Endodermal cell (in vitro differentiated cells): ENCODE data around the gene SHANK3. TPM values are rescaled to one million over a fixed set of nuclear protein-coding genes. Genes with fewer than 3 reads are reported as not detected.

ENCODE experiments used
- DNase-seq: peaks from one replicate; pipeline ENCODE4 v3.0.0-alpha.2; 2017
- H3K27ac ChIP-seq: 2 replicates; pipeline ENCODE4 v1.5.1; 2013; ENCODE audit warnings: mild to moderate bottlenecking, low read depth, low read length, moderate library complexity
- H3K27me3 ChIP-seq: 2 replicates; pipeline ENCODE4 v1.6.1; 2013; ENCODE audit warnings: mild to moderate bottlenecking, low read length, moderate library complexity; ENCODE audit not compliant: insufficient read depth, control insufficient read depth, poor library complexity, severe bottlenecking
- H3K36me3 ChIP-seq: 2 replicates; pipeline ENCODE4 v1.7.0; 2013; ENCODE audit warnings: mild to moderate bottlenecking, low read length, moderate library complexity; ENCODE audit not compliant: control insufficient read depth, insufficient read depth
- H3K4me1 ChIP-seq: one replicate; pipeline ENCODE4 v1.7.0; 2013; ENCODE audit warnings: low read length; ENCODE audit not compliant: control insufficient read depth, insufficient read depth
- H3K4me3 ChIP-seq: 2 replicates; pipeline ENCODE4 v1.5.1; 2013; ENCODE audit warnings: mild to moderate bottlenecking, low read length, moderate library complexity
- H3K9ac ChIP-seq: 2 replicates; pipeline ENCODE4 v1.6.1; 2013; ENCODE audit warnings: mild to moderate bottlenecking, low read length, moderate library complexity; ENCODE audit not compliant: poor library complexity, severe bottlenecking; ENCODE audit errors: extremely low read depth
- H3K9me3 ChIP-seq: 2 replicates; pipeline ENCODE4 v1.6.1; 2013; ENCODE audit warnings: mild to moderate bottlenecking, low read length, moderate library complexity; ENCODE audit not compliant: control insufficient read depth
- H3K27ac Mint-ChIP-seq: 2 replicates; pipeline ENCODE4 v1.8.0; 2020; ENCODE audit warnings: mixed read lengths
- H3K27me3 Mint-ChIP-seq: 2 replicates; pipeline ENCODE4 v1.8.0; 2021; ENCODE audit warnings: mild to moderate bottlenecking, mixed read lengths; ENCODE audit not compliant: insufficient read depth
- H3K36me3 Mint-ChIP-seq: 2 replicates; pipeline ENCODE4 v1.8.0; 2020; ENCODE audit warnings: low read depth, mixed read lengths
- H3K4me1 Mint-ChIP-seq: 2 replicates; pipeline ENCODE4 v1.8.0; 2020; ENCODE audit warnings: mixed read lengths
- H3K4me3 Mint-ChIP-seq: 2 replicates; pipeline ENCODE4 v1.8.0; 2020; ENCODE audit warnings: mild to moderate bottlenecking, moderate library complexity, mixed read lengths
- H3K9me3 Mint-ChIP-seq: 2 replicates; pipeline ENCODE4 v1.8.0; 2020; ENCODE audit warnings: mild to moderate bottlenecking, mixed read lengths
- WGBS, 2 experiments: methylation state at CpG; one replicate each; pipeline versions ENCODE4 v1.1.5 to v1.1.7; 2013; ENCODE audit warnings: missing lambda C conversion rate in 2 of 2, mixed read lengths in 1 of 2; ENCODE audit not compliant: insufficient coverage in 1 of 2, insufficient read length in 1 of 2; 5-methylcytosine and 5-hydroxymethylcytosine counted together
- total RNA-seq, 2 donors: library from RNA; stranded (reverse); fragmentation: NEBNext Ultra II Directional in 1 of 2; extraction: Animal tissue kit (Norgen Biotek cat#: 25700) in 1 of 2; gene quantifications; 2 replicates in 1 of 2; 3 replicates in 1 of 2; pipeline ENCODE4 v1.2.1, GENCODE V29; 2021
- TF ChIP-seq, protein P1 (sequence below): fragments of 200-600 bp; sonication (generic); conservative IDR thresholded peaks from 2 replicates; pipeline ENCODE4 v1.5.0; 2021; ENCODE audit warnings: antibody characterized with exemption, mild to moderate bottlenecking

Gene SHANK3
- total RNA-seq, 2 donors from 2014 or later: 9.4 to 11.1 TPM

DNA sequence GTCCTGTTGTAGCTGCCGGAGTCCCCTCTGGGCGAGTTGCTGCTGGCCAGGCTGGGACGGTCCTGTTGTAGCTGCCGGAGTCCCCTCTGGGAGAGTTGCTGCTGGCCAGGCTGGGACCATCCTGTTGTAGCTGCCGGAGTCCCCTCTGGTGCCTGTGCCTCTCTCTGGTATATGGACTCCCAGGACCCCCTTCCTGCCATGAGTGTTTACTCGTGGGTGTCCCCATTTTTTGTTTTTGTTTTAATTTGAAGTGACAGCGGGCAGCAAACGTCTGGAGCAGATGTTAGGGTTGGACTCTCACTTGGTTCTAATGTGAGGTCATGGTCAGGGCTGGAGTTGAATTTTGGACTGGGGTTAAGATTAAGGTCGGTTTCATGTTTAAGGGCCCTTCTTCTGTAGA, 14.2 kb downstream of the SHANK3 start:
- no peak for DNase-seq
- Histone ChIP-seq H3K9me3 (no peaks in the 10 kb centered on the region), H3K4me1 (no peaks in the 10 kb centered on the region), H3K27me3 (no peaks in the 10 kb centered on the region), H3K27ac (no peak overlapping the region), H3K4me3 (no peak overlapping the region), H3K9ac (no peak overlapping the region), H3K36me3 (no peaks in the 10 kb centered on the region)
- peaks cover 23% of the 10 kb centered on the region for H3K36me3 Mint-ChIP-seq
- no peaks in the 10 kb centered on the region for H3K4me1 Mint-ChIP-seq
- H3K4me3 Mint-ChIP-seq: no peak overlapping the region
- no peaks in the 10 kb centered on the region for H3K27me3 Mint-ChIP-seq
- H3K27ac Mint-ChIP-seq: no peak overlapping the region
- TF ChIP-seq, protein P1, sequence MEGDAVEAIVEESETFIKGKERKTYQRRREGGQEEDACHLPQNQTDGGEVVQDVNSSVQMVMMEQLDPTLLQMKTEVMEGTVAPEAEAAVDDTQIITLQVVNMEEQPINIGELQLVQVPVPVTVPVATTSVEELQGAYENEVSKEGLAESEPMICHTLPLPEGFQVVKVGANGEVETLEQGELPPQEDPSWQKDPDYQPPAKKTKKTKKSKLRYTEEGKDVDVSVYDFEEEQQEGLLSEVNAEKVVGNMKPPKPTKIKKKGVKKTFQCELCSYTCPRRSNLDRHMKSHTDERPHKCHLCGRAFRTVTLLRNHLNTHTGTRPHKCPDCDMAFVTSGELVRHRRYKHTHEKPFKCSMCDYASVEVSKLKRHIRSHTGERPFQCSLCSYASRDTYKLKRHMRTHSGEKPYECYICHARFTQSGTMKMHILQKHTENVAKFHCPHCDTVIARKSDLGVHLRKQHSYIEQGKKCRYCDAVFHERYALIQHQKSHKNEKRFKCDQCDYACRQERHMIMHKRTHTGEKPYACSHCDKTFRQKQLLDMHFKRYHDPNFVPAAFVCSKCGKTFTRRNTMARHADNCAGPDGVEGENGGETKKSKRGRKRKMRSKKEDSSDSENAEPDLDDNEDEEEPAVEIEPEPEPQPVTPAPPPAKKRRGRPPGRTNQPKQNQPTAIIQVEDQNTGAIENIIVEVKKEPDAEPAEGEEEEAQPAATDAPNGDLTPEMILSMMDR: no peak
- H3K9me3 Mint-ChIP-seq: peaks cover 16% of the 10 kb centered on the region
- 75 to 83% methylated on average over 6 to 9 of the region's 9 CpGs for WGBS, 2 experiments

DNA sequence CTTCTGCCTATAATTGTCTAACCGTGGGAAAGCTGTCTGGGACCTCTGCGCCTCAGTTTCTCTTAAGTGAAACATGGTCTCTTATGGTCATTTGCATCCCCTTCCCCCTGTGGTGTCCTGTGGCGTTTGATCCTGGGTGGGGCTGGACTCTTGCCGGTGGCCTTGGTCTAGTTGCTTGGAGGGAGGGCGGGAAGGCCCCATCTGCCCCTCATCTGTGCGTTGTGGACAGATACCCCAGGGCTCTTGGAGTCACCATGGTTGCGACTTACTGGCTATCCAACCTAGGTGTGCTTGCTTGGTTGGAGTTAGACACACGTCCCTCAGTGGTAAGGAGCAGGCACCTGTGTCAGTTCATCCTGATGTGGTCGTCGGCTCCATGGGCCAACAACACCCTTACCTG, 15.2 kb downstream of the SHANK3 start:
- Mint-ChIP-seq H3K27me3 (no peaks in the 10 kb centered on the region), H3K4me3 (no peak overlapping the region), H3K9me3 (peaks cover 15% of the 10 kb centered on the region), H3K36me3 (peaks cover 21% of the 10 kb centered on the region), H3K4me1 (no peaks in the 10 kb centered on the region), H3K27ac (no peak overlapping the region)
- H3K4me3 ChIP-seq: no peak overlapping the region
- H3K36me3 ChIP-seq: no peaks in the 10 kb centered on the region
- H3K27ac ChIP-seq: no peak overlapping the region
- no peaks in the 10 kb centered on the region for H3K27me3 ChIP-seq
- no peaks in the 10 kb centered on the region for H3K9me3 ChIP-seq
- no peak for DNase-seq
- 91 to 97% methylated on average over 10 of the region's 10 CpGs for WGBS, 2 experiments
- TF ChIP-seq, protein P1: no peak
- H3K9ac ChIP-seq: no peak overlapping the region
- no peaks in the 10 kb centered on the region for H3K4me1 ChIP-seq

DNA sequence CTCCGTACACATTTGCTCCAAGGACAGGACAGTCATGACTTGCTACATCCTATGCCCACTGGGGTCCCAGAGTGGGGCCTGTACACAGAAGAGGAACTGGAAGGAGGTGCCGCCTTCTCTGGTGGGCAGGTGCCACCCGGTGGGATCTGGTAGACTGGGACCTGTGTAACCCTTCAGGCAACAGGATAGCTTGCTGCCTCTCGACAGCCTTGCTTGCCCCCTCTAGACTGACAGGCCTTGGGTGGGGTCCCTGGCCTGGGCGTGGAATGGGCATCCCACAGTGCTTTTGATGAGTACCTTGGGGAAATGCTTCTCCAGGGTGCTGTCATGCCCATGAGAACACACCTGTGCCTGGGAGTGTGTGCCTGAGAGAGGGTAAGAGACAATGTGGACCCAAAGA, 15.8 kb downstream of the SHANK3 start:
- DNase-seq: no peak
- H3K9me3 Mint-ChIP-seq: peaks cover 9% of the 10 kb centered on the region
- no peak overlapping the region for H3K9ac ChIP-seq
- H3K27ac Mint-ChIP-seq: no peak overlapping the region
- H3K36me3 Mint-ChIP-seq: peaks cover 15% of the 10 kb centered on the region
- no peaks in the 10 kb centered on the region for H3K4me1 ChIP-seq
- no peaks in the 10 kb centered on the region for H3K9me3 ChIP-seq
- no peaks in the 10 kb centered on the region for H3K27me3 Mint-ChIP-seq
- TF ChIP-seq, protein P1: no peak
- no peaks in the 10 kb centered on the region for H3K27me3 ChIP-seq
- no peak overlapping the region for H3K4me3 Mint-ChIP-seq
- WGBS, 2 experiments: 95 to 96% methylated on average over 4 to 5 of the region's 5 CpGs
- H3K4me3 ChIP-seq: no peak overlapping the region
- no peaks in the 10 kb centered on the region for H3K36me3 ChIP-seq
- no peaks in the 10 kb centered on the region for H3K4me1 Mint-ChIP-seq
- no peak overlapping the region for H3K27ac ChIP-seq
